GM21717 (cell line): Measurements from ENCODE around the gene TP53I13.

Experiments
- ATAC-seq: cut with Tn5 transposase; IDR thresholded peaks from one replicate; pipeline ENCODE4 v1.9.1; 2021; ENCODE audit warnings: mild to moderate bottlenecking, moderate library complexity; ENCODE audit not compliant: unreplicated experiment

Gene TP53I13

DNA sequence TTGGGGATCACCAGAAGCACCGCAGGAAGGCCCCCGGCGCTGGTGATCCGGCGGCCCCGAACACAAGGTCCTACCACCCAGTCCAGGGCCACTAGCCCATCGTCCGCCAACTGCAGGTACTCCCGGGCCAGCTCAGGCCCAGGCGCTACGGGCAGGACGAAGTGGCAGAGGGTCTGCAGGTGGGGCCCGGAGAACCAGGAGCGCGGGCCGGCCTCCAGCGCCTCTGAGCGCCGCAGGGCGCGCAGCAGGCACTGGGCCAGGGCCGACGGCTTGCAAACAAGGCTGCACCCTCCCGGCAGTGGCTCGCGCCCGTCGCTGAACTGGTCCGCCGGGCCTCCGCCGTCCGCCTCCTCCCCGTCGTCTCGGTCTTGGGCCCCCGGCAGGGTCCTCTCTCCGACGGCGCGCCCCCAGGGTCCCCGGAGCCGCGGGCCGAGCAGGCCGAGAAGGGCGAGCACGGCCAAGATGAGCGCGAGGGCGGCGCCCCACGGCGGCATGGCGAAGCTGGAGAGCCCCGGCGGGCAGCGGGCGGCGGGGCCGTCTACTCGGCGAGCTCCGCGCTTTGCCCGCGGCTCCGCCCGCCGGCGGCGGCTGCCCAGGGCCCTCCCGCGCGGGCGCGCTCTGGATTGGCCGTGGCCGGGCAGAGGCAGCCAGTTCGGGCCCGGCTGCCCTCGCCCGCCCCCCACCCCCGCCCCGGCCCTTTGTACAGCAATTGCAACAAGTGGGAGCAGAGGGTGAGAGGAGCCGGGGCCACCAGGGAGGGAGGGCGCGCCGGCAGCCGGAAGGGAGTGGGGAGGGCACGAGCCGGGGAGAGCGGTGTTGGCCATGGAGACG, 1.8 kb upstream of the TP53I13 start, which contains the start of gene ABHD15:
TSS of gene ABHD15 (minus strand) at position 565 of the 831 bp plus-strand sequence. CDS start at position 494, 71 bp downstream.
- ATAC-seq, result no peak

DNA sequence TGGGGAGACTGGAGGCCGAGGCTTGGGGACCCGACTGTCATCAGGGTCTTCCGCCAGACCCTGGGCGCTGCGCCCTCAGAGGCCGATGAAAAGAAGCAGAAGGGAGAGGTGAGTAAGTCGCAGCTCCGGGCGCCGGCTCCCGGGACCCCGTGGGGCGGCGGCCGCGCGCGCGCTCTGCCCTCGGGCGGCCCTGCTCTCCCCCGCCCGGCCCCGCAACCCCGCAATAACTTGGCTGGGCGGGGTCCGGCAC, 1.3 kb upstream of the TP53I13 start:
- no peak for ATAC-seq

DNA sequence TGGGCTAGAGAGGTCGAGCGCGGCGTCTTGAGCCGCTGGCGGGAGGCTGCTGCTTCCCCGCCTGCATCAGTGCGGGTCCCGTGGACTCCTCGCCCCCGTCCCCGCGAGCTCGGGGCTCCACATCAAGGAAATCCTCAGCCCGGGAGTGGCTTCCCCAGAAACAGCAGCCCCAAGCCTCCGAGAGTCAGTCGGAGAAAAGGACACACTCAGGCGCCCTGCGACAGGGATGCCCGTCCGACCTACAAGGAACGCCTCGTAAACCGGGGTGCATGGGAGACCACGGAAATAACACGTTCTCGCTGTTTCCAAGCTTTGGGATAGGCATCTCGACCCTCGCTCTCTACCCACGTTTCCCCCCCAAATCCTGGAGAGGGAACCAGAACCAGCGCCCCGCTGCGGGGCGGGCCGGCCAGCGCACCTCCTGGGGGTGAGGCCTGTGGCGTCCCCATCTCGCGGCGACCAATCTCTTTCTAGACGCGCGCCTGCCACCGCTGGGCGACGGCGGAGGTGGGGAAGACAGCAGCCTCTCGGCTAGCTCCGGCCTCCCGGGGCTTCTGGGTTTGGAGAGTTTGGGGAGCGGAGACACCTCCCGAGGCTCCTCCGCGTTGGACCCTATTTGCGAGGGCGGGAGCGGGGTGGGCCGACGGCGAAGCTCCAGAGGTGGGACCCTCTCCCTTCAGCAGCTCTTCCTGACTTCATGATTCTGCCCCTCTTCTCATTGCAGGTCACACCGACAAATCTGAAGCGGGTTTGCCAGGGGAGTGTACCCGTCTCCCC, 759 bp upstream of the TP53I13 start:
- peak; percentile 41 for ATAC-seq

DNA sequence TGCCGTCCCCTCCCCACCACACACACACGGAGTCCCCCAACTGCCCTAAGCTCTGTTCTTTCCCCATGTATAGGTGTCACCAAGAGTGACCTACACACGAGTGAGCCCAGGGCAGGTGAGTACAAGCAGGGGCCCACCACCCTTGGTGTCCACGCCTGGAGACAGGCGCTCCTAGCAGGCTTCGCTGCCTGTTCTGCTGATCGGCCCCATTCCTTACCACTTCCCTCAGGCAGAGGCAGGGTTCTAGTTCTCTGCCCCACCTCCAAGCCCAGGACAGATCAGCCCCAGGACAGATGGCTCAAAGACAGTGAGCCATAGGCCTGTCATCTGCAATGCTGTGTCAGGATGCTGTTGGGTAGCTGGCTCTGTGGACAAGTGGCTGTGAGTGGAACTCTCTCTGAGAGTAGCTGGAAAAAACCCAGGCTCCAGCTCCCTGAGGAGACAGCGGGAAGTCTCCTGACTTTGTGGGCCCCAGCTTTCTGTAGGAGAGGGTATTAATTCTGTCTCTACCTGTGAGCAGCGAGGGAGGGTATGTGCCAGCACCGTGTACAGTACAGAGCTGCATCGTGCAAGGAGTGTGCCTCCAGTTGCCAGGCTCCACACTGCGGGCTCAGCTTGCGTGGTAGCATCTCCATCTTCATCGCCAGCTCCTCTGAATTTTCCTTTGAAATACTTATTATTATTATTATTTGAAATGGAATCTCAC, 897 bp downstream of the TP53I13 start:
- no peak for ATAC-seq

DNA sequence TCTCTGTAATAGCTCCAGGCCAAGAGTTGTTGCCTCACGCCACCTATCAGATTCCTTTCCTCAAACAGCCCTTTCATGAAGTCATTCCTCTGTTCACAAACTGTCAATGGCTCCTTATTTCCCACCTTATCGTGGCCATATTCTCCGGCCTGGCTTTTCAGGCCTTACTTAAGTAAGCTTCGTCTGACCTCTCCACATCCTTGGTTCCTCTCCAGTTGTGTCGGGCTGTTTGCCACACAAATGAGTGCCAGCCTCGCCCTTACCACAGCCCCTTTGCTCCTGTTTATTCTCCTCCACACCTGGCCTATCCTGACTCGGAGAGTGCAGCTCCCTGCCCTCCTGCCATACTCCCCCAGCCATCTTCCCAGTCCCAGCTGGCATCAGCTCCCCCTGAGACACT, 2.0 kb downstream of the TP53I13 start:
- no peak for ATAC-seq

DNA sequence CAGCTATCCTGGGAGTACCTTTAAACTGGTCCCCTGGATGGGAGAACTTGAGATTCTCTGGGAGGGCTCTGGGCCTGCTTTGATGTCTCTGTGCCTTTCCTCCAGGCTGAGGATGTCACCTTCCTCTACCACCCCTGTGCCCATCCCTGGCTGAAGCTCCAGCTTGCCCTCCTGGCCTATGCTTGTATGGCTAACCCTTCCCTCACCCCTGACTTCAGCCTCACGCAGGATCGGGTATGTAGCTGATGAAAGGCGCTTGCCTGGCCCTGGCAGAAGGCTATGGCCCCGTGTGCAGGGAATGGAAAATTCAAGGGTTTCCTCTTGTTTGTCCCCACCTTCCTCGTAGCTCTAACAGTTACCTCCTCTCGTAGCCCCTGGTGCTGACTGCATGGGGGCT, 3.0 kb downstream of the TP53I13 start:
- no peak for ATAC-seq

DNA sequence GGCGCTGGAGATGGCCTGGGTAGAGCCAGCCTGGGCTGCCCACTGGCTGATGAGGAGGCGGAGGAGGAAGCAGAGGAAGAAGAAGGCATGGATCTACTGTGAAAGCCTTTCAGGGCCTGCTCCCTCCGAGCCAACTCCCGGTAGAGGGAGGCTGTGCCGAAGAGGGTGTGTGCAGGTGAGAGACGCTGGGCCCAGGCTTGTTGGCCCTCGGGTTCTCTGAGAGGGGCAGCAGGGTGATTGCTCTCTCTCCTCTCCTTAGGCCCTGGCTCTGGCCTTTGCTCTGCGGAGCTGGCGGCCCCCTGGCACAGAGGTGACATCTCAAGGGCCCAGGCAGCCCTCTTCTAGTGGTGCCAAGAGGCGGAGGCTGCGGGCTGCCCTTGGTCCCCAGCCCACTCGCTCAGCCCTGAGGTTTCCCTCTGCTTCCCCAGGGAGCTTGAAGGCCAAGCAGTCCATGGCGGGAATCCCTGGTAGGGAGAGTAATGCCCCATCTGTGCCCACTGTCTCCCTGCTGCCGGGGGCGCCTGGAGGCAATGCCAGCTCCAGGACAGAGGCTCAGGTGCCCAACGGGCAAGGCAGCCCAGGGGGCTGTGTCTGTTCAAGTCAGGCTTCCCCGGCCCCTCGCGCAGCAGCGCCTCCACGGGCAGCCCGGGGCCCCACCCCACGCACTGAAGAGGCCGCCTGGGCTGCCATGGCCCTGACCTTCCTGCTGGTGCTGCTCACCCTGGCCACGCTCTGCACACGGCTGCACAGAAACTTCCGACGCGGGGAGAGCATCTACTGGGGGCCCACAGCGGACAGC, 3.6 kb downstream of the TP53I13 start:
- ATAC-seq, result no peak

DNA sequence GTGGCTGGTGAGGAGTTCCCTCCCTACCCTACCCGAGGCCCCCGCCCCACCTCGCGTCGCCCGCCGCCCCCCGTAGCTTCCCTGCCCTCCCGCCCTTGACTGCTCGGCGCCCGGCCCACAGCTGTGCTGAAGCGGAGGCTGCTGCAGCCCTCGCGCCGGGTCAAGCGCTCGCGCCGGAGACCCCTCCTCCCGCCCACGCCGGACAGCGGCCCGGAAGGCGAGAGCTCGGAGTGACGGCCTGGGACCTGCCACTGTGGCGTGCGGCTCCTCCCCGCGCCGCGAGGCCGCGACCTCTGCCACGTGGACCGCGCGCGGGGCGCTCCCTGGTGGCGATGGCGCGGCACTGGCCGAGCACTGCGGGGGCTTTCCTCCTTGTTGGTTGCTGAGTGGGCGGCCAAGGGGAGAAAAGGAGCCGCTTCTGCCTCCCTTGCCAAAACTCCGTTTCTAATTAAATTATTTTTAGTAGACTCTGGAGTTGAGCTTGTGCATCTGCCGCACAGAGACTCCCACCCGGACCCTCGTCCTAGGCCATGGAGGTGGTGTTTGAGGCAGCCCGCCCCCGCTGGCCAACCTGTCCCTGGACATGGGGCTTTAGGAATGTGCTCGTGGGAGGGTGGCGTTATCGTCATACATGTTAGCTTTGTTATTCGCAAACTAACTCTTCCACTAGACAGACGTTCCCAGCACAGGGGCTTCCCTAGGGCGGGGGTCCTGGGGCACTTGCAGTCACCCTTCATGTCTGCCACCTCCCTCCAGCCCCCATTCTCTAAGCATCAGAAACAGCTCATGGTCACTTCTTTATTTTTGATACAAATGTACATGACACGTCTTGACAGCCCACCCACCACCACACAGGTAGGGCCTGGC, 4.4 kb downstream of the TP53I13 start:
- ATAC-seq, result no peak

DNA sequence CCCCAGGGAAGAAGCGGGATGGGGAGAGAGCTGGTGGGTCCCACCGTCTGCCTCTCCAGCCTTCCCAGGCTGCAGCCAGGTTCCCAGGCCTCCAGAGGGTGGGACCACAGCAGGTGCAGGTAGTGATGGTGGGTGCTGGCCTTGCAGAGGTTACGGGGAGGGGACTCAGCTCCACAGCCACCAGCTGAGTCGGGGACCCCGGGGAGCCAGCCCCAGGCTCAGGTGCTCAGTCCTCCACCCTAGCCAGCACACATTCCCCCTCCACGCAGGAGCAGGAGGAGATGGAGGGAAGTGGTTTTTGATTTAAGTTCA, 5.0 kb downstream of the TP53I13 start:
- ATAC-seq, result no peak

DNA sequence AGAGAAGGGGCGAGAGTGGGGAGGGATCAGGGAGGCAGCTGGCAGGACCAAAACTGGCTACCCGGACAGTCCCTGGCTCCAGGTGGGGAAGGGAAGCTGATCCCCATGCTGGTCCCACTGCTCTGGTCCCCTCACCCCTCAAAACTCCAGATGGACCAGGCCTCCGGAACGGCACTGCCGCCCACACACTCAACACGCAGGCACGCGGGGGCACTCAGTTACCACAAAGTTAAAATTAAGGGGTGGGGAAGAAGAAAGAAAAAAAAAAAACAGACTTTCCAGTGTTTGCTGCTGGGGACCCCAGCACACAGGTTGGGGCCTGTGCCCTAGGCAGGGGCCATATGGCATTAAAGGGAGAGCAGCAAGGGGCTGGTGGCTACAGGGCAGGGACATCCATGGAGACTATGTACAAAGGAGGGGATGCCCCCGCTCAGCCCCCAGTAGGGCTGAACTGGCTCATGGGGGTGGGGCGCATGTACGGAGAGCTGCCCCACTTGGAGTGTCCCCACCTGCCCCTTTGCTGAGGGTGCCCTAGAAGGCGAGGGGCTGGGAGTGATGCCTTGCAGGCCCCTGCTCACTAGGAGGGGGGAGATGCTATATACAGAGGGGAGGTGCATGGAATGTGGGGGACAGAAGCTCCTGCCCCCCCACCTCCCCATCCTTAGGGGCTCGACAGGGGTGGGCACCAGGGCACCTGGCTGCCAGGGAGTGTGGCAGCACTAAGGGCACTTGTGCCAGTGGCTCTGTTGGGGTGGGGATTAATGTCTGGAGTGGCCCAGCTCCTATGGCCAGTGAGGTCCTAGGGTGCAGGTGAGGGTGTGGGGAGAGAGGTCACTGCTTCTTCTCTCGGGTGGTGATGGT, 5.6 kb downstream of the TP53I13 start:
- no peak for ATAC-seq

DNA sequence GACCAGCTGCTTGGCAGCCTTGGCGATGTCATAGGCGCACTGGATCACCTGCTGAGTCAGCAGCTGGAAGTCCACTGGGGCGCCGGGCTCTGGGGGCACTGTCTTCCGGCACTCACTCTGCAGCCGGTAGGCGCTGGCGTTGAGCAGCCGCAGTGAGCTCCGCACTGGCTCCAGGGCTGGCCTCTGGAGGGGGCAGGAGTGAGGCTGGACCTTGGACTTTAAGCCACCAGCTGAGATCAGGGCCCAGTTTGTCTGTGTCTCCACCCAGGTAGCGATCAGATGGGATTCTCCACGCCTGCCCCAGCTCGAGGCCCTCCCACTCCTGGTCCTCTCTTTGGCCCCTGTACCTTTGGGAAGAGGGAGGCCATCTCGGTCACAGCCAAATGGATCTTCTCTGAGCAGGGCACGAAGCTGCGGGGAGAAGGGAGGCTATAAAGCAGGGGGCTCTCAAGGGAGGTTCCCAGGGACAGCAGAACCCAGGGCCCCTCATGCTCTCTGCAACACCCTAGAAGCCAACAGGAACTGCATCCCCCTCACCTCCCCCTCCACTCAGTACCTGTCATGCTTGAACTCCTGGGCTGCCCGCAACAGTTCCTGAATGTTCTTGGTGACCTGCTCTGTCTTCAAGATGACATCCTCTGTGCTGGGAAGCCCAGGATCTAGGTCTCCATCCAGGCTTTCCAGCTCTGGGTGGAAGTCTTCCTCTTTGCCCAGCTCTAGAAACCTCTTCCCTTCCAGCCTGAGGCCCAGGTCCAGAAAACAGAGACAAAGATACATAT, 6.4 kb downstream of the TP53I13 start:
- no peak for ATAC-seq

DNA sequence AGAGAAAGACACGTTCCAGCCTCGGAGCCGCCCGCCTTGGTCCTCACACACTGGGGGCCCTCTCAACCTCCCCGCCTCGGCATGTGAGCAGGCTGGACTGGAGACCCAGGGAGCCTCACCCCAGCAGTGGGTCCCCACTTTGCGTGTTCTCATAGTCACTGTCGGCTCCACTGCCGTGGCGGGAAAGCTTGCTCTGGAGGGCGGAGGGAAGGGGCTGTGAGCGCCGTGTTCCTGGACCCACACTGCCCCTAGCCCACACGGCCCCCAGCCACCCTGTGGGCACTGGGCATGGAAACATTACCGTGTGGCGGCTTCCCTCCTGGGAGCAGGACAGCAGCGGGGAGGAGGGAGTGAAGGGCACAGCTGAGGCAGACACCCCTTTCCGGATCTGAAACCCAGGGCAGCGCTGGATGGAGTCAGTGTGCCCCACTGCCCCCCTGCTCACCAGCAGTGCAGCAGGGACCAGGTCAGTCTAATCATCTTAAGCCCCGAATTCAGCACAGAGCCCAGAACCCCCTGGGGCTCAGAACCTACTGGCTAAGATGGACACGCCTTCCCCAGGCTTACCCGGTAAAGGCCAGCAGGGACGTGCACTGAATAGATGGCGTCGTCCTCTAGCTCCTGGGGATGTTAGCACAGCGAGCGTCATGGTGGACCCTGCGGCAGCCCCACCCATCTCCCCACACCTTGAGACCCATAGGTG, 7.2 kb downstream of the TP53I13 start:
- no peak for ATAC-seq

DNA sequence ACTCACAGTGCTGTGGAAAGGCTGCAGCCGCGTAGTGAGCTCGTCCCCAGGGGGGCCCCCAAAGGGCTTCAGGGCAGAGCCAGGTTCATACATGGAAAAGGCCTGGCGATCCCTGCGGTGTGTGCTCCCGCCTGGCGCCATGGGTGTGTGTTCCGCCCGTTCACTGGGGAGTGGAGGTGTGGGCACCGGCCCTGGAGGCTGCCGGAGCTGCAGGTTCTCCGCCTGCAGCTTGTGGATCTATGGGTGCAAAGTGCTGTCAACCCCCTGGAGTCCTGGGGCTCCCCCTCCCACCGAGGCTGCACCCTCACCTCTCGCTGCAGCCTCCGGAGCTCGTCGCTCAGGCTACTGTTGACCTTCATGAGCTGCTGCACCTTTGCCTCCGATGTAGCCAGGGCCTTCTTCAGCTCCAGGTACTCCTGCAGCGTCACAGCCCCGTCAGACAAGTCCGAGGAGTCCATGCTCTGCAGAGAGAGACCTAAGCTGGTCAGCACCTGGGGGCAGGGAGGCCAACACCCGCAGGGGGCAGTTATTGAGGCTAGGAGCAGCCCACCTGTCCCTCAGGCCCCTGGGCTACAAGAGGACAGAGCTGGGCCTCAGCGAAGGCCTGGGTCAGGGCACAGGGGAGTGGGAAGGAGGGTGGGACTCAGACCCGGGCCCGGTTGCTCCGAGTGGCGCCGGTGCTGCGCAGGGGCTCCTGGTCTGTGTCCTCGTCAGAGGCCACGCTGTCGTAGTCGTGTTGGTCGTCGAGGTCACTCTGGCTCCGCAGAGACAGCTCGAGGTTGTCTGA, 7.9 kb downstream of the TP53I13 start:
- ATAC-seq, result no peak

DNA sequence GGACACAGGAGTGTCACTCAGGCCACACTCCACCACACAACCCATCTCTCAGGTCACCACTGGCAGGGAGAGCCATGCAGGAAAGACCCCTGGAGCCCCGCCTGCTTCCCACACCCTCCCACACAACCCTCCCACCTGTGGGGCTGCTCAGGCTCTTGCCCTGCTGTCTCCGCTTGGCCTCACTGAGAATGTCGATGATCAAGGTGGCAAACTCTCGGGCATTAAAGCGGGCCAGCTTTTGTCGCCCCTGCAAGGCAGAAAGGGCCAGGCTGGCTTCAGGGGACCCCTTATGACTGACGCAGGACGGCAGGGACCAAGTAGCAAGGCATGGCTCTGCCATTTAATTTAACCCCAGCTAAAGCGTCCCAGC, 8.5 kb downstream of the TP53I13 start:
- no peak for ATAC-seq

DNA sequence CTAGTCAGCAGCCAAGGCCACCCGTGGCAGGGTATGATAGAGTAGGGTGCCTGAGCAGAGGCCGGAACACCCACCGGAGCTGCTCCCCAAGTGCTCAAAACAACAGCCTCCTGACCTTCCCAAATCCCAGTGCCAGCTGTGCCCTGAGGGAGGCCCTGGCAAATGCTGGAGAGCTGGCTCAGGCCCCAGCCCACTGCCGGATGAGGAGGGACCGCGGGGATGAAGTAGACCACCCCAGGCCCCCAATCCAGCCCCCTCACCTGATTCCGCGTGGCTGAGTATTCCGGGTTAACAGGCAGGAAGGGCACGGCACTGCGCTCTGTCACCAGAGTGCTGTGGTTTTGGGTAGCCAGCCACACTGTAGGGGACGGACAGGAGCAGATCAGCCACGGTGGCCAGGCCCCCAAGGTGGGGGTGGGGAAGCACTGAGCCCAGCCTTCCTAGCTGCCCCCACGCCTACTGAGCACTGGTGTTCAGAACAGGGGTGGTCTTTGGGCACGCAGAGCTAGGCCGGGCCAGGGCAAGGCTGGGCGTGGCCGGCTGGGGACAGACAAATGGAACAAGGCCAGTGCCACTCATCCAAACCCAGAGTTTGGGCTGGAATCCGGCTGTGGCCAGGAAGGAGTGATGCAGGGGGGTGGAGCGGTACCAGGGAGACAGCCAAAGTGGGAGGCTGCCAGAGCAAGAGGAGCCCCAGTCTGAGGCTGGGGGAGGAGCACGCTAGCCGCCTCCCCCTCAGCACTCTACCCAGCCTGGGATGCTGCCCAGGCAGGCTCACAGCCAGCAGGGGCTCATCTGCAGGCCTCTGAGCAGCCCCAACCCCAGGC, 9.1 kb downstream of the TP53I13 start:
- ATAC-seq, result no peak
